Vagina (tissue), 2 donors: ENCODE measurements around the gene RORC.

ENCODE experiments used
- CTCF ChIP-seq, 3 experiments: fragments of 450-650 bp in 2 of 3; fragments of 200-600 bp in 1 of 3; sonication (generic) in 1 of 3; IDR thresholded peaks; one replicate each; pipeline ENCODE4 v1.5.1; 2017 to 2019; ENCODE audit warnings: antibody characterized with exemption in 3 of 3, mild to moderate bottlenecking in 2 of 3, moderate library complexity in 2 of 3
- POLR2AphosphoS5 ChIP-seq, 2 donors: sonication (generic); formaldehyde crosslinking; IDR thresholded peaks; one replicate each; pipeline ENCODE4 v1.9.0; 2017; ENCODE audit warnings: antibody characterized with exemption in 2 of 2, mild to moderate bottlenecking in 2 of 2, low read depth in 1 of 2; ENCODE audit not compliant: insufficient read depth in 1 of 2

- no peak for TF ChIP-seq POLR2AphosphoS5 (IDR thresholded peaks at IDR 0.05; ENCODE audit: insufficient read depth in 1 of 2, low read depth in 1 of 2)
- no peak for TF ChIP-seq CTCF (IDR thresholded peaks at IDR 0.05)
Observed at GRCh38 chr1:151779852-151780251, 51.8 kb downstream of the RORC start.
